HEK293T (cell line): Measurements from ENCODE around the gene IKZF1.

Source experiments
- BHLHE40 ChIP-seq: fragments of 450-650 bp; IDR thresholded peaks from 2 replicates; pipeline ENCODE4 v1.6.1; 2016; ENCODE audit warnings: mild to moderate bottlenecking, moderate library complexity, borderline replicate concordance
- LEF1 ChIP-seq: fragments of 450-650 bp; IDR thresholded peaks from 2 replicates; pipeline ENCODE4 v1.6.1; 2017; ENCODE audit warnings: mild to moderate bottlenecking, borderline replicate concordance
- SP1 ChIP-seq: fragments of 450-650 bp; IDR thresholded peaks from 2 replicates; pipeline ENCODE4 v1.6.1; 2017

- TF ChIP-seq BHLHE40 (no peak), SP1 (no peak), LEF1 (no peak)
These were observed 21.5 kb upstream of the IKZF1 start for GRCh38 chr7:50282813-50283605.
